Neural cell (in vitro differentiated cells): ENCODE measurements around the gene LGALS8. TPM values are rescaled to one million over a fixed set of nuclear protein-coding genes. Genes with fewer than 3 reads are reported as not detected.
A peak's percentile ranks its signal among the peaks of the same experiment; 100 is the strongest.

Source experiments
- H2AFZ ChIP-seq: fragments of 200-600, 300-800 bp; sonication (generic), shearing (Covaris generic); 2 replicates; pipeline ENCODE4 v1.6.0; 2014; ENCODE audit warnings: low read depth, mild to moderate bottlenecking, antibody characterized with exemption, low read length, moderate library complexity
- H3F3A ChIP-seq: fragments of 200-600 bp; shearing (Covaris generic); 2 replicates; pipeline ENCODE4 v1.6.1; 2016; ENCODE audit warnings: mild to moderate bottlenecking, moderate library complexity, mixed read lengths, antibody characterized with exemption, low read length; ENCODE audit not compliant: insufficient read depth, poor library complexity, severe bottlenecking
- H3K27ac ChIP-seq: fragments of 200-600, 300-800 bp; sonication (generic), shearing (Covaris generic); 2 replicates; pipeline ENCODE4 v1.5.1; 2014; ENCODE audit warnings: mild to moderate bottlenecking, low read length, moderate library complexity
- H3K27me3 ChIP-seq: fragments of 300-800, 200-600 bp; sonication (generic), shearing (Covaris generic); 2 replicates; pipeline ENCODE4 v1.6.0; 2014; ENCODE audit warnings: mild to moderate bottlenecking, low read depth, low read length, moderate library complexity; ENCODE audit not compliant: insufficient read depth
- H3K36me3 ChIP-seq: fragments of 300-800, 200-600 bp; sonication (generic), shearing (Covaris generic); 2 replicates; pipeline ENCODE4 v1.5.1; 2014; ENCODE audit warnings: mild to moderate bottlenecking, antibody characterized with exemption, low read length, moderate library complexity; ENCODE audit not compliant: insufficient read depth
- H3K4me2 ChIP-seq: fragments of 300-800, 200-600 bp; sonication (generic), shearing (Covaris generic); 2 replicates; pipeline ENCODE4 v1.6.0; 2014; ENCODE audit warnings: mild to moderate bottlenecking, low read length
- H3K4me3 ChIP-seq: fragments of 300-800, 200-600 bp; sonication (generic), shearing (Covaris generic); 2 replicates; pipeline ENCODE4 v1.5.1; 2014; ENCODE audit warnings: mild to moderate bottlenecking, low read length, moderate library complexity
- H3K79me2 ChIP-seq: fragments of 200-600 bp; shearing (Covaris generic); replicated peaks from 2 replicates; pipeline ENCODE4 v1.6.0; 2014; ENCODE audit warnings: mild to moderate bottlenecking, low read length, moderate library complexity; ENCODE audit not compliant: insufficient read depth
- H3K9ac ChIP-seq: fragments of 300-800, 200-600 bp; sonication (generic), shearing (Covaris generic); 2 replicates; pipeline ENCODE4 v1.6.1; 2016; ENCODE audit warnings: mild to moderate bottlenecking, low read length, mixed read lengths
- H3K9me2 ChIP-seq: fragments of 200-600 bp; shearing (Covaris generic); 2 replicates; pipeline ENCODE4 v1.6.1; 2016; ENCODE audit warnings: mild to moderate bottlenecking, low read length, mixed read lengths; ENCODE audit not compliant: insufficient read depth
- H3K9me3 ChIP-seq: fragments of 200-600, 300-800 bp; sonication (generic), shearing (Covaris generic); 2 replicates; pipeline ENCODE4 v1.6.1; 2016; ENCODE audit warnings: mild to moderate bottlenecking, mixed run types, low read length, moderate library complexity, mixed read lengths
- H4K20me1 ChIP-seq: fragments of 200-600 bp; shearing (Covaris generic); 2 replicates; pipeline ENCODE4 v1.6.1; 2016; ENCODE audit warnings: mild to moderate bottlenecking, mixed run types; ENCODE audit not compliant: insufficient read depth
- CTCF ChIP-seq: fragments of 450-650 bp; IDR thresholded peaks from 2 replicates; pipeline ENCODE4 v1.5.1; 2014; ENCODE audit warnings: antibody characterized with exemption, mild to moderate bottlenecking, moderate library complexity; ENCODE audit not compliant: poor library complexity, severe bottlenecking
- EP300 ChIP-seq: fragments of 450-650 bp; conservative IDR thresholded peaks from 2 replicates; pipeline ENCODE4 v1.6.1; 2014; ENCODE audit warnings: antibody characterized with exemption, mild to moderate bottlenecking, moderate library complexity; ENCODE audit not compliant: poor library complexity, severe bottlenecking
- EZH2 ChIP-seq: fragments of 200-600, 300-800 bp; shearing (Covaris generic), sonication (generic); IDR thresholded peaks from 2 replicates; pipeline ENCODE4 v1.6.1; 2014; ENCODE audit warnings: antibody characterized with exemption, low read length, borderline replicate concordance, mild to moderate bottlenecking; ENCODE audit not compliant: insufficient read depth, poor library complexity, severe bottlenecking
- MXI1 ChIP-seq: fragments of 450-650 bp; conservative IDR thresholded peaks from 2 replicates; pipeline ENCODE4 v1.6.1; 2014; ENCODE audit warnings: antibody characterized with exemption, mild to moderate bottlenecking; ENCODE audit not compliant: poor library complexity, severe bottlenecking
- POLR2AphosphoS5 ChIP-seq: IDR thresholded peaks from 2 replicates; pipeline ENCODE4 v1.6.1; 2012
- RAD21 ChIP-seq: fragments of 450-650 bp; conservative IDR thresholded peaks from 2 replicates; pipeline ENCODE4 v1.6.1; 2014; ENCODE audit warnings: antibody characterized with exemption, mild to moderate bottlenecking, moderate library complexity
- REST ChIP-seq: IDR thresholded peaks from 2 replicates; pipeline ENCODE4 v1.6.1; 2012; ENCODE audit warnings: borderline replicate concordance
- SMC3 ChIP-seq: fragments of 450-650 bp; conservative IDR thresholded peaks from 2 replicates; pipeline ENCODE4 v1.6.1; 2014; ENCODE audit warnings: antibody characterized with exemption, mild to moderate bottlenecking, moderate library complexity; ENCODE audit not compliant: poor library complexity
- TAF1 ChIP-seq: IDR thresholded peaks from 2 replicates; pipeline ENCODE4 v1.6.1; 2012; ENCODE audit warnings: low read depth
- polyA plus RNA-seq: library from polyadenylated mRNA; depleted of rRNA; stranded (reverse); fragments of >200 nt; gene quantifications from 2 replicates; pipeline ENCODE4 v1.2.3, GENCODE V29; 2014

Gene LGALS8
- polyA plus RNA-seq, 1 donor from 2014 or later = 1.0 TPM

- Histone ChIP-seq H3K79me2 (no peaks in the 10 kb centered on the region), H3K27me3 (no peaks in the 10 kb centered on the region), H3K36me3 (no peaks in the 10 kb centered on the region), H3K4me2 (no peak overlapping the region), H3K9ac (no peak overlapping the region), H3K4me3 (no peak overlapping the region), H4K20me1 (no peaks in the 10 kb centered on the region), H3K9me2 (no peaks in the 10 kb centered on the region), H3K9me3 (no peaks in the 10 kb centered on the region), H3K27ac (no peak overlapping the region), H2AFZ (no peak overlapping the region), H3F3A (no peaks in the 10 kb centered on the region)
- TF ChIP-seq REST = no peak
- no peak for TF ChIP-seq POLR2AphosphoS5
- TF ChIP-seq MXI1 = no peak
- TF ChIP-seq EZH2 = no peak
- peak; percentile 73 for TF ChIP-seq RAD21
- TF ChIP-seq TAF1 = no peak
- TF ChIP-seq SMC3 = peak; percentile 81
- TF ChIP-seq CTCF = peak; percentile 68
Measured at GRCh38 chr1:236489710-236490377, 33.9 kb upstream of the LGALS8 start.

GRCh38 chr1:236491469-236492136 is 32.2 kb upstream of the LGALS8 start:
- H3F3A ChIP-seq = no peaks in the 10 kb centered on the region
- no peaks in the 10 kb centered on the region for H3K9me2 ChIP-seq
- H3K4me2 ChIP-seq = no peak overlapping the region
- no peak overlapping the region for H3K4me3 ChIP-seq
- no peaks in the 10 kb centered on the region for H3K9me3 ChIP-seq
- H3K9ac ChIP-seq = no peak overlapping the region
- H3K27me3 ChIP-seq = no peaks in the 10 kb centered on the region
- H2AFZ ChIP-seq = no peak overlapping the region
- H4K20me1 ChIP-seq = no peaks in the 10 kb centered on the region
- H3K79me2 ChIP-seq = no peaks in the 10 kb centered on the region
- TF ChIP-seq EP300 = no peak
- no peak for TF ChIP-seq EZH2
- no peak for TF ChIP-seq TAF1
- no peak for TF ChIP-seq CTCF
- no peak for TF ChIP-seq MXI1
- TF ChIP-seq POLR2AphosphoS5 = no peak
- no peak for TF ChIP-seq SMC3
- TF ChIP-seq RAD21 = no peak
- TF ChIP-seq REST = no peak
- H3K27ac ChIP-seq = no peak overlapping the region
- H3K36me3 ChIP-seq = no peaks in the 10 kb centered on the region
